Fibroblast of skin of left quadriceps (primary cell): Measurements from ENCODE around the gene GARNL3.

Experiments used
- DNase-seq, 2 experiments: peaks; one replicate each; pipeline ENCODE4 v3.0.0-alpha.2; 2013; ENCODE audit warnings: low read depth in 2 of 2

Gene GARNL3

DNA sequence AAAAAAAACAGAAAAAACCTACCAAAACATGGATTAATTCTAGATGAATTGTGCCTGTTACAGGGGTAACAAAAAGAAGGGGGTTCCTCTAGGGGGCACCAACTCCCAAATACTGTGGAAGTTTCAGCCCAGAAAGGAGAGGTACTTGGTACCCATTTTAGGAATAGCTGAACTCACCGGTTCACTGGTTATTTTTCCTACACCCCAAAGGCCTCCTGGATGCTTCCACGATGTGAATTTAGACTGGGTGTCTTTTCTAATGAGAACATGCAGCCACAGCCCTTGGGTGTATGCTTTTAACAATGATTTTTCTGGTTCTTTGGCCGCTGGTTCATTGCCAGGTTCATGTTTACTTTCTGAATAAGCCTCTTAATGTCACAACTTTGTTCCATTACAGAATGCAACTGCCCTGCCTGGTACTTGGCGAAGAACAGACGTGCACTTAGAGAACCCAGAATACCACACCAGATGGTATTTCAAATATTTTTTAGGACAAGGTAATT lies 46.7 kb downstream of the GARNL3 start:
- DNase-seq = no peak

DNA sequence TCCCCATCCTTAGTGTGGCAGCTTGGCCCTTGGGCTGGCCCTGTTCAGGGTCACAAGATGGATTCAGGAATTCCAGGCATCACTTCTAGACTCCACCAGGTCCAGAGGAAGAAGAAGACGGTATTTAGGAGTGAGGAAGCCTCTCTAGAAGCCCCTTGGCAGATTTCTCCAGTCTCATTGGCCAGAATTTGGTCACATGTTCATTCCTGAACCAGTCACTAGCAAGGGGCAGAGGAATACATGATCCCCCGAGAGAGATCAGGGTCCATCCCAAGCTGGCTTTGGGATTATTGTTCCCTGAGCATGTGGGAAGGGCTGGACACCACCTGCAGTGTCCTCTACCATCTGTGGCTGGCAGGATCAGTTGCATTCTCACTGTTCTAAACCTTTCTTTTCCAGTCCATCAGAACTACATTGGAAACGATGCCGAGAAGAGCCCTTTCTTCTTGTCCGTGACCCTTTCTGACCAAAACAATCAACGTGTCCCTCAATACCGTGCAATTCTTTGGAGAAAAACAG lies 48.5 kb downstream of the GARNL3 start:
- no peak for DNase-seq

DNA sequence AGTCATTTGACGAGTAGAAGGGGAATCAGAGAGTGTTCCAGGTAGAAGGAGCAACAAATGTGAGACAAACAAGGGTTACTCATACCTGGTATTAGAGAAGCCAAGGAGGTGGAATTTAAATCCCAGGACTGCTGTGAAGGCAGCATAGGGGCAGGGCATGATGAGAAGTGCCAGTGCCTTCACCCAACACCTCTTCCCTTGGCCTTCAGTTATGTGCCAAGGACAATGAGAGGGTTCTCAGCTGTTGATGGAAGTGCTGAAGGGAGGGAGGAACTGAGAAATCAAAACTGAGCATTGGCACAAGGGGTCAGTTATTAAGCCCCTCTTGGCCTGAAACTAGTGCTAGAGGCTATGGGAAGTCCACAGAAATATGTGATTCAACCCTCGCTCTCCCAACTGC lies 50.3 kb downstream of the GARNL3 start:
- DNase-seq = no peak

DNA sequence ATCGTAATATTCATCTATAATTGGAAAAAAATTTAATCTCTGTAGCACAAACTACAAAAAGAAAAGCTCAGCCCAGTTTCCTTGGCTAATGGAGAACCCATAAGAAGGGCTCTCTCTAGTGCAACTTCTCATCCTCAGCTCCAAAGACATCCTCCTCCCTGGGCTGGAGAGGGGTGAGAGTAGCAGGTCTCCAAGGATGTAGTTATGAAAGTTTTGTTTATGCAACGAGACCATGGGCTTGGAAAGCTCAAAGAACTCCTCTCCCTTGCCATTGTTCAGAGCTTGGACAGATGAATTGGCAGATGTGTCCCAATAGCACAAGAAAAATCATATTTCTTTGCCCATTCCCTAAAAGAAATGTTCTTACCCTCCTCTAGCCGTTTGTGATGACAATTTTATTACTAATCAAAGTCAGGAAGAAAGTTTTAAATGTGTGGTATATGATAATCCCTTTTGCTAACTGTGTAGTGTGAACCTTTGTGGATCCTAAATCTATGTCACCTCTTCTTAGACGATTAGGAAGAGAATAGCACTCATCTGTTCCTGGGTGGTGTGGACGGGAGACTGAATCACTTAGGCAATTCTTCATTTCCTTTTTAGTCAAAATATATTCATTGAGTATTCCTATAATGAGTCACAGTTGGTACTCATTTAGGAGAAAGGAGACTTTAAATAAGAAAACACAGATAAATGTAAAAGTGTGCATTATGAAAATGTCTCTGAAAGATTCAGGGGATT lies 52.2 kb downstream of the GARNL3 start:
- DNase-seq = peak in 1 of 2 experiments; percentile 13

DNA sequence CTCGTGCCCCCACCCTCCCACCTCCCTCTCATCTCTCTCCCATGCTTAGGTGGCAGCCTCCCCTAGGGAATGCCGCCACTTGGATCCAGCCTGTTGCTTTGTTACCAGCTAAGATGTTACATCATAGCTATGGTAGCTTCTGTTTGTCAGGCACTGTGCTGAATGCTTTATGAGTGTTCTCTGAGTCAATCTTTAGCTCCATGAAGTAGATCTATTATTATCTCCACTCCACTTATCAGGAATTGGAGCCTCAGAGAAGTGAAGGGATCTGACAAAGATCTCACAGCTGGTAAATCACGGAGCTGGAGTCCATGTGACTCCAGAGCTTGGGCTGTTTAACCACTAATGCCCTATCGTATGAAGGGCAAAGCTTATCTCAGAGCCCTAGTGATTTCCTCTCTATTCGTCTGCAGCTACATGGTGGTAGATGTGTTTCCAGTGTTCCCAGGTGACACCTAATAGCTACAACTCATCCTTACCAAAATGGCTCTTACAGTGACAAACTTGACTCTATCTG lies 54.1 kb downstream of the GARNL3 start:
- peak; percentile 25 to 33 for DNase-seq

DNA sequence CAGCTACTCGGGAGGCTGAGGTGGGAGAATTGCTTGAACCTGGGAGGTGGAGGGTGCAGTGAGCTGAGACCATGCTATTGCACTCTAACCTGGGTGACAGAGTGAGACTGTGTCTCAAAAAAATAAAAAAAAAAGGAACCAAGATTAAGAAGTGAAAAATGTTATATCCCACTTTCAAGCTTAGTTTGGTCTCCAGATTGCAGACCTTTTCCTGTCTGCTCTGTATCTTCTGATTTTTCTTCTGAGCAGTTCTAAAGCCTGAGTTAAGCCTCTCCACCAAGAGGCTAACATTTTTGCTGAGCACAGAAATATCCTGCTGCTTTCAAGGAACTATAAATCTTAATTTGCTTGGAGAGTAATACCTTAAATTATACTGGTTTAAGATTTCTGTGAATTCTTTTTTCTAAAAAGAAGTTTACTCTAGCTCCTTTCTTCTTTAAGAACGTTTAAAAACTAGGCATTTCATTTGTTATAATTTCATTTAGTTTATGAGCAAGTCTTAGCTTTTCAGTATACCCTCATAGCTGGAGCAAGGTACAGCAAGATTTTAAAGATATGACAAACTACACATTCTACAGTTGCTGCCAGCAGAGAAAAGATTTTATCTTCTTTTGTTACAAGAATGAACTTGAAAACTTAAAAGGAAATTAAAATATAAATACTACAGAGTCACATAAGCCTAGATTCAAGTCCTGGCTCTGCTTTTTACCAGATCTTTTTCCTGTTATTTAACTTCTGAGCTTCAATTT lies 55.0 kb downstream of the GARNL3 start:
- DNase-seq = no peak

DNA sequence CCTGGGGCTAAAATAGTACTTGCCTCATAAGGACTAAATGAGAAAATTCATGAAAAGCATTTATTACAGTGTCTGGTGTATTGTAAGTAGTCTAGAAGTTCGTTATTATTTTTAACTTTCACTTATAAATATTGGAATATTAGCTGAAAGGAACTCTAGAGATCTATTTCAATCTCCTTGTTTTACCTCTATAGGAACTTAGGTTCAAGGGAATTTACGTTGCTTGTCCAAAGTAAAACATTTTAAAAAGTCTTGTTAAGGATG lies 55.5 kb downstream of the GARNL3 start:
- no peak for DNase-seq

DNA sequence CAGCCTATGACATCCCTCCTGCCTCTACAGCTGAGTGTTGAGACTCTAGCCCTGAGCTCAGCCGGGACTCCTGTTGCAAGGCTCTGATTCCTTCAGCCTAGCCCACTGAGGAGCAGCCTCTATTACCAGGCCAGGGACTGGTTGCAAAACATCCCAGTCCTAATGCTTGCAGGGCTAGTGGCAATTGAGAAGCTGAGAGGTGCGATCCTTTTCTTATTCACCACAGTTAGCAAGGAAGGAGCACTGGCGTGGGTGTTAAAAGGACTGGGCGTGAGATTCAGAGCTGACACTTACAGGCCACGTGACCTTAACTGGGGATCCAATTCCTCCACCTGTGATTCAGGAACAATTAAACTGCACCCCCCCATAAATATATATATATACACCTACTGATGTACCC lies 58.8 kb downstream of the GARNL3 start:
- DNase-seq = no peak

DNA sequence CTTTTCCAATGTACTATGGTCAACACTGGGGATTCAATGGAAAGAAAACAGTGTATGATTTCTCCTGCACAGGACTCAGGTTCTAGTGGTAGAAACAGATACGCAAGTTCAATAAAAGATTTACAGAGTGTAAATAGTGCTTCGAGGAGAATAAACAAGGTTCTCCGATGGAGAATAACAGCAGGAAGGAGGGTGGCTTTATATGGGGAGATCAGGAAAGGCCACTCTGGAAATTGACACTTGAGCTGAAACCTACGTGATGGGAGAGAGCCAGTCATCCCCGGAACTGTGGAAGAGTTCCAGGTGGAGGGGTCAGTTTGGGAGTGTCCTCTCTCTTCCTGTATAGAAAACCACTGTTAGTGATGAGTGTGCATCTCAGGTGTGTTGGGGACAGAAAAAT lies 65.9 kb downstream of the GARNL3 start:
- no peak for DNase-seq

DNA sequence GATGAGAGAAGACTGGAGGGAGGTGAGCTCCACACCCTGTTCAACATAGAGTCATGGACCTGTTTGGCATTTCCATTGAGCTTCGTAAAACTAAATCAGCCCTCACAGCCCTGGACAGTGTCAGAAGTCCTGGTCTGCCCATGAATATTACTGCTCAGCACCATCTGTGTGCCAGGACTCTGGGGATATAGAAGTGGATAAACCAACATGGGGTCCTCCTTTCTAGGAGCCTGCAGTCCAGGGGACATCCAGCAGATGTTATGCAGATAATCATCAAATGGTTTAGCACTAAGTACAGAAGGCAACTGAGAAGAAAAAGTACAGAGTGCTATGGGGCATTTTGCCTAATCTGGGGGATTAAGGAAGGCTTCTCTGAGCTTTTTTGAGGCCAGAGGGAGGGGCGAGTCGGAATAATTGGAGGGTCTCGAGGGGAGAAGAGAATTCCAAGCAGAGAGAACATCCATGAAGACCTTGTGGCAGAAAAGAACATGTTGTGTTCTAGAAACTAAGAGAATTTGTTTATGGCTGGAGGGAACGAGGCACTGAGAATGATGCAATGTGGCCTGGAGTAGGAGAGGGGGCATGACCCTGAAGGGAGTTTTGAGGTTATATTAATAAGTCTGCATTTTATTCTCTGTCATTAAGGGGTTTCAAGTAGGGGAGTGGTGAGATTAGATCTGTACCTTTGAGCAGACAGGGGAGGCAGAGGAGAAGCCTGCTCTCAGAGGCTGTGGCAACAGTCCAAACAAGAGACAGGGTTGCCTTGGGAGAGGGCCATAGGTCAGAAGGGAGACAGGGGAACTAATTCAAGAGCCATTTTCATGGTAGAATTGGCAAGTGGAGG lies 68.9 kb downstream of the GARNL3 start:
- DNase-seq = no peak

DNA sequence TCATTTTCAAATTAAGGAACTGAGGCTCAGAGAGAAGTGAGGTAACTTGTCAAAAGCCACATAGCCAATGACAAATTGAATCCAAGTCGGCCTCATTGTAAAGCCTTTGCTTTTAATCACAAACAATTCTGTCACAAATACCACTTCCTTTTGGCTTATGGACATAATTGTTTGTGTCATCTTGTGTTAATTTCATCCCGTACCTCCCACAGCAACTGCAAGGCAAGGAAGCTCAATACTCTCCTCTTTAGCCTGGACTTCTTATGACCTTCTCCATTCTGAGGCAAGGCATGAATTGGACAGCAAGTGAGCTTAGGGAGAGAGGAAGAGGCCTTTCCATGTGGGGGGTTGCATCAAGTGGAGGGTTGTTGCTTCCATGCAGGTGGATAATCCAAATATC lies 70.2 kb downstream of the GARNL3 start:
- no peak for DNase-seq

DNA sequence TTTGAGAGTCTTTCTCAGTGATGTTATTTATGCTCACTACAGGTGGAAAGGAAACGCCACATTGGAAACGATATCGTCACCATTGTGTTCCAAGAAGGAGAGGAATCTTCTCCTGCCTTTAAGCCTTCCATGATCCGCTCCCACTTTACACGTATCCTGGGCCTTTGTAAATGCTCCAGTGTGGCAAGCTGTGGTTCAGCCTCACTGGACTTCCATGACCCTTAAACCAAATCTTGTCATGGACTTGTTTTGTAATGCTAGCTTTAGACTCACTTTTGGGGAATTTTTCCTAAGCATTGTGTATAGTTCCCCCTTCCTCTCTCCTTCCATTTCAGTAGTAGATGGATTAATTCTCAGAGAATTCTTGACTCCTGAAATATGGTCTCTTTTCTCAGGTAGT lies 71.5 kb downstream of the GARNL3 start:
- no peak for DNase-seq

DNA sequence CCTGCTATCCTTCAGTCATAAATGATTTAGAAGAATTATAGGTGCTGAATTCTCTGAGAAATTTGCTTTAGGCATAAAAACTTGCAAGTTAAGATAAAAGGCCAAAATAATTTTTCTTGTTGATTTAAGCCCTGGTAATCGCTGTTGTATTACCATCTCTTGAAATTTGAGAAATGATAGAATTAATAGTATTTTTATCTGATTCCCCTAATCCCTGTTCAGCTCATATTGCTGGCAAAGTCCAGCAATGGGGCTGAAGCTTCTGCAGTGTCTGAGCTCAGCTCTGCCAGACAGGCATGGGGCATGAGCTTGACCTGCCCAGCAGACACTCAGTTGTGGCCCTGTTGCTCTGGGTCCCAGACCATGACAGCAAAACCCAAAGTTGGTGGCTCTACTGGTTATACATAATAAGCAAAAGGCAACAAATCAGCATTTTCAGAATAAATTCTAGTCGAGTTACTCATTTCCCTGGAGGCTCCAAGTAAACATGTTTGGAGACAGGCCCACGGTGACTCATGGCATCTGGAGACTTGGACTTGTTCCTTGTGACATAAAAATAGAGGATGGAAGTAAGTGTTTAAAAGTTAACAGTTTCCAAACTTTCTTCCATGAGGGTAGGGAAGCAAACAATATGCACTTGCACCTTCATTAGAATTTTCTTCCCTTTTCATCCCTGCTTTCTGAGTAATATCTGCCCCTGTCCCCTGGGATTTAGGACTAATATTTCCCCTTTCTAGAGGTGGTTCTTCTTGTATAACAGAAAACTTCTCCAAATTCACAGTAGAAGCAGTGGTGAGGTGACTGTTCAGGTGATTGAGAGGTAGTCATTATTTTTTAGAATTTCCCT lies 72.2 kb downstream of the GARNL3 start:
- DNase-seq = peak; percentile 91 to 93

DNA sequence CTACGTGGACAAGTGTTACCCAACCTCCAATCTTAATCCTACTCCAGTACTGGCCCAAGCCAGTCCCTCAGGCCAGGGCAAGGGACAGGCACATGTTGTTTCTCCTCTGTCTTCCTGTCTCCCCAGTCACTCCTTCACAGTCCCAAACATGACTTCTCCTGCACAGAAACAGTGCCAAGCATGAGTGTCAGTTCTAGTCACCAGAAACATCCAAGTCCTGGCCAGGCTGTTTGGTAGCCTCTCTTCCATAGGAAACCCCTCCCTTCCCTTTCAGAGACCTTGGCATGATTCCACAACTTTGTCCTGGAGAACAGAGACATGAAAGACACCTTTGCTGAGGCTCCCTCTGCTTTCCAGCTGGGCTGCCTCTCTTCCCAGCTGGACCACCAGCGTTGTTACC lies 76.1 kb downstream of the GARNL3 start:
- no peak for DNase-seq

DNA sequence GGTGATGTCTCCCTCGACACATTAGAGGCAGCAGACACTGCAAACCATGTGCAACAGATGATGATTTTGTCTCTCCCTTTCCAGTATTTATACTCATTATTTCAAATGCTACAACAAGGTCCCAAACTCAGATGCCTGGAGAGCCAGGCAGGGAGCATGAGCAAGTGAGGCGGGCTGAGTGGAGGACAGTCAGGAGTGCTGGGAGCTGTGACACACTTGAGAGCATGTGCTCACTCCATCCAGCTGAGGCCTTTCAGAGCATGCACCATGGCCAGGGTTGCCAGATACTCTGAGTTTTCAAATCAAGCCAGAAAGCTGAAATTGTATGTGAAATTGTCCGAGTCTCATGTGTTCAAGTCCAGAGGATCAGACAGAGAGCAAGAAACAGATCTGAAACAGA lies 76.6 kb downstream of the GARNL3 start:
- DNase-seq = no peak

DNA sequence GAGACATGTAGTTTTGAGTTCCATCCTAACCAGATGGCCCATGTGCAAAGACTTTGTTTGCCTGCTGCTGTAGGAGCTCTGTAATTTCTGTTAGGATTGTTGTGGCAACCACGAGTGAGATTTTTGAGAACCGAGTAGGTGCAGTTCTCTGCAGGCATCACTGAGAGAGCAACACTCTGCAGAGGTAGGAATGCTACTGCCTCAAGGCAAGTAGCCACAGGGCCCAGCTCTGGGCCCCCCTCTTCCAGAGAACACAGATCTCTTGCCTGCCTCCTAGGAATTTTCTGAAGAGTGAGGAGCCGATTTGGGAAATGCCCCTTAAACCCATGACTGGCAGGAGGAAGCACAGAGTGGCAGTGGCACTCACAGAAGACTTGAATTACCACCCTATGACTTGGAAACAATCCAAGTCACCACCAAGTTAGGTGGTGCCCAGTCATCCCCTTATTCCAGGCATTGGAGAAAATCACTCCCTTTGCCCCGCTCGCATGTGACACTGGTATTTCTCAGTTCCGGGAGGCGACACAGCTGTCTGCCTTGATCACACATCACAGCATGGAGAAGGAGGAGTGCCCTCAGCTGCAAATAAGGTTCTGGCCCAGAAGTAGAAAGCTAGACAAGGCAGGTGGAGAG lies 79.9 kb downstream of the GARNL3 start:
- DNase-seq = peak; percentile 34 to 45

DNA sequence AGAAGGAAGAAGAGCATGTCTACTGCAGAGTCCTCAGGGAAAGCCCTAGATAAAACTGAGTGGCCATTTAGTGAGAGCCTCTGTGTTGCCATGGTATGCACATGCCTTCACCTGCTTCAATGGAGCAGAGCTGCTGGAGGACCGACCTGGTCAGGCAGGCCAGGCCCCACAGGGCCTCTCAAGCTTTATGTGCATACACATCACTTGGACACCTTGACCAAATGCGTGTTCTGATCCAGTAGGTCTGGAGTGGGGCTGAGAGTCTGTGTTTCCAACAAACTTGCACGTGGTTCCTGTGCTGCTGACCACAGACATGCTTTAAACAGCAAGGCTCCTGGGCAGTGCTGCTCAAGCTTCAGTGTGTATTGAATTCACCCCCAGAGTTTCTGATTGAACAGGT lies 81.0 kb downstream of the GARNL3 start:
- no peak for DNase-seq

DNA sequence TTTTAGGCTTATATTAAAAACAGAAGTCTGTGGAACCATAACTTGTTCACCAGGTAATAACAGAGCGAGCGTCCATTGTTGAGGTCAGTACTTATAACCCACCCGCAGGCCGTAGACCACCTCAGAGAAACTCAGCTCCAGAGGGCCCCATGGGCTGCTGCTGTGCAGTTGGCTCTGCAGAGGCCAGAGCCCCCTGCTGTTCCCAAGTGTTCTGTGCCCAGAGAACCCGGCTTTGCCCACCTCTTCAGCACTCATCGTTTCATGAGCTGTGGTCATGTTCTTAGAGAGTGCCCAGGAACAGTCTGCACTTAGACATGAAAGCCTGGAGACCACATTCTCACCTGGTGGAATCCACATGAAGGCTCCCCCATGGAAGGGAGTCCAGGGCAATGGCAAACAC lies 82.0 kb downstream of the GARNL3 start:
- no peak for DNase-seq

DNA sequence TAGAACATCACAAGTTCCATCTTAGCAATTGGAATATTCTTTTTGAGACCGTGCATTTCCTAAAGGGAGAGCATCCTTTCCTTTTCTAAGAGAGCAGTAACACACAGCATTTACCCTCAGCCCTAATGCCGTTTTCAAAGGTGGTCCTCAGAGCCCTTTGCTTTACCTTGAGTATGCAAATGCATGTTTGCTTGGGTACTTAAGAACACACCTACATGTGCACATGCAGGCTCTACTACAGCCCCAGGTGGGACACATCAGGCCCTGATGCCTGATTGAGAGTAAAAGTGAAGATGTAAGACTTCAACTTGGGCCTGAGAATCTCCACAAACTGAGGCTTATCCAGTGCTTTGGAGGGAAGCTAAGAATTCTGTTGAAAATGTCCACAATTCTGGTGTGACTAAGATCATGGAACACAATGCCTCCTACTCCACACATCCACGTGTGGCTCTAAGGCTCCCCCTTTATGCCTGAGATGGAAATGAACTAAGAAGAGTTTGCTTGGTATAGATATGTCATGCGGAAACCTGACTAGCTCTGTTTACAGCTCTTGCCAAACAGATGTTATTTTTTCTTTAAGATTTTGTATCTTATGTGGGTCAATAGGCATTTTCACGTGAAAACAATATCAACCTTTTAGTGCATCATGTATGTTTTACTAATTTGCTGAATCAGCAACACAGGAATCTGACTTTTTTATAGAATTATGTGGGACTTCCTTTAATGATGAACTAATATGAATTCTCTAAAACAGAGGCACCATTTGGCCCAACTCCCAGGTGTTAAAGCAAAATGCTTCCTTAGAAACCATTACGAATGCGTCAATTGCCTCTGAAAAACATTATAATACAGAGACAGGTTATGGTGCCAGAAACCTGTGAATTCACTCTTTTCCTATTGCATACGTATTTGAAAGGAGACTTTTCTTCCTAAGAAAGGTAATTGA lies 83.5 kb downstream of the GARNL3 start:
- DNase-seq = peak in 1 of 2 experiments; percentile 20
